WI38 (cell line): ENCODE measurements around the gene FAP.

Experiments
- H3K4me3 ChIP-seq: 2 replicates; pipeline ENCODE4 v1.5.1; 2011; ENCODE audit warnings: low read depth, mild to moderate bottlenecking, control low read depth, low read length
- CTCF ChIP-seq: IDR thresholded peaks from 2 replicates; pipeline ENCODE4 v1.5.1; 2012; ENCODE audit warnings: low read depth, mild to moderate bottlenecking, control low read depth, low read length

The FAP gene

GRCh38 chr2:162156149-162156548 lies 87.1 kb downstream of the FAP start:
- H3K4me3 ChIP-seq = no peak overlapping the region

GRCh38 chr2:162155093-162155492 lies 88.2 kb downstream of the FAP start:
- TF ChIP-seq CTCF = no peak
- H3K4me3 ChIP-seq = no peak overlapping the region

More at GRCh38 chr2:162156149-162156548, 87.1 kb downstream of the FAP start:
- TF ChIP-seq CTCF = no peak

- H3K4me3 ChIP-seq = no peak overlapping the region
- peak; percentile 65 for TF ChIP-seq CTCF
These were observed 89.5 kb downstream of the FAP start for GRCh38 chr2:162153608-162154224.

GRCh38 chr2:162152147-162152546 lies 91.1 kb downstream of the FAP start, which contains the start of gene GCG:
GCG (minus strand) TSS chr2:162152247; CDS start chr2:162149178, 3,069 bp downstream.
- no peak within 1 kb of the TSS for H3K4me3 ChIP-seq
- TF ChIP-seq CTCF = no peak

GRCh38 chr2:162149940-162150339 lies 93.3 kb downstream of the FAP start:
- H3K4me3 ChIP-seq = no peak overlapping the region
- TF ChIP-seq CTCF = no peak

- TF ChIP-seq CTCF = no peak
- no peak overlapping the region for H3K4me3 ChIP-seq
These were observed 93.8 kb downstream of the FAP start for GRCh38 chr2:162149466-162149865.

- H3K4me3 ChIP-seq = no peak overlapping the region
- no peak for TF ChIP-seq CTCF
These were observed 94.3 kb downstream of the FAP start for GRCh38 chr2:162148956-162149355.
